Testis (tissue), 3 donors: ENCODE data around the gene MEN1. TPM values are rescaled to one million over a fixed set of nuclear protein-coding genes. Genes with fewer than 3 reads are reported as not detected.

Source experiments
- DNase-seq: peaks from one replicate; pipeline ENCODE4 v3.0.0-alpha.2; 2019
- H3K27ac ChIP-seq, 2 donors: fragments of 200-600 bp; sonication (generic); one replicate each; pipeline ENCODE4 v1.5.1; 2019
- H3K27me3 ChIP-seq: fragments of 200-600 bp; sonication (generic); one replicate; pipeline ENCODE4 v1.5.1; 2019
- H3K36me3 ChIP-seq: fragments of 200-600 bp; sonication (generic); one replicate; pipeline ENCODE4 v1.5.1; 2017; ENCODE audit warnings: low read depth; ENCODE audit errors: missing control alignments
- H3K4me1 ChIP-seq: fragments of 200-600 bp; sonication (generic); one replicate; pipeline ENCODE4 v1.5.1; 2019
- H3K4me3 ChIP-seq, 2 donors: fragments of 200-600 bp; sonication (generic); one replicate each; pipeline ENCODE4 v1.5.1; 2017 to 2019
- H3K9me3 ChIP-seq: fragments of 200-600 bp; sonication (generic); one replicate; pipeline ENCODE4 v1.5.1; 2017
- POLR2A ChIP-seq: fragments of 450-650 bp; IDR thresholded peaks from one replicate; pipeline ENCODE4 v1.6.1; 2017; ENCODE audit warnings: antibody characterized with exemption, mild to moderate bottlenecking, moderate library complexity
- WGBS, 2 donors: methylation state at CpG; one replicate each; pipeline ENCODE4 v1.1.5; 2018; 5-methylcytosine and 5-hydroxymethylcytosine counted together
- intact Hi-C: fragments of 100-400 bp; cut with DNase I; formaldehyde crosslinking; loops from one replicate; pipeline ENCODE4 v1.15.1; 2023; ENCODE audit warnings: low total_unique reads
- polyA plus RNA-seq: library from polyadenylated mRNA; stranded (reverse); fragments of 350-450 nt; fragmentation: Illumina TruSeq; extraction: RNeasy Lipid Tissue Mini Kit (QIAGEN cat#74804); gene quantifications from one replicate; pipeline ENCODE4 v1.2.3, GENCODE V29; 2014; ENCODE audit warnings: low read depth, low replicate concordance; ENCODE audit not compliant: insufficient read depth
- total RNA-seq, 2 donors: library from RNA; depleted of rRNA; stranded (reverse); fragments of >200 nt; gene quantifications; one replicate each; pipeline ENCODE4 v1.2.3, GENCODE V29; 2016
- TF ChIP-seq, protein P1 (sequence below), 3 experiments: fragments of 450-650 bp in 2 of 3; fragments of 200-600 bp in 1 of 3; sonication (generic) in 1 of 3; IDR thresholded peaks; one replicate each; pipeline ENCODE4 v1.5.1; 2016 to 2019; ENCODE audit warnings: antibody characterized with exemption in 3 of 3, mild to moderate bottlenecking in 2 of 3, moderate library complexity in 1 of 3

Gene MEN1
- total and polyA plus RNA-seq, 3 donors from 2014 or later: 29.7 to 40.8 (median 36.7) TPM

DNA sequence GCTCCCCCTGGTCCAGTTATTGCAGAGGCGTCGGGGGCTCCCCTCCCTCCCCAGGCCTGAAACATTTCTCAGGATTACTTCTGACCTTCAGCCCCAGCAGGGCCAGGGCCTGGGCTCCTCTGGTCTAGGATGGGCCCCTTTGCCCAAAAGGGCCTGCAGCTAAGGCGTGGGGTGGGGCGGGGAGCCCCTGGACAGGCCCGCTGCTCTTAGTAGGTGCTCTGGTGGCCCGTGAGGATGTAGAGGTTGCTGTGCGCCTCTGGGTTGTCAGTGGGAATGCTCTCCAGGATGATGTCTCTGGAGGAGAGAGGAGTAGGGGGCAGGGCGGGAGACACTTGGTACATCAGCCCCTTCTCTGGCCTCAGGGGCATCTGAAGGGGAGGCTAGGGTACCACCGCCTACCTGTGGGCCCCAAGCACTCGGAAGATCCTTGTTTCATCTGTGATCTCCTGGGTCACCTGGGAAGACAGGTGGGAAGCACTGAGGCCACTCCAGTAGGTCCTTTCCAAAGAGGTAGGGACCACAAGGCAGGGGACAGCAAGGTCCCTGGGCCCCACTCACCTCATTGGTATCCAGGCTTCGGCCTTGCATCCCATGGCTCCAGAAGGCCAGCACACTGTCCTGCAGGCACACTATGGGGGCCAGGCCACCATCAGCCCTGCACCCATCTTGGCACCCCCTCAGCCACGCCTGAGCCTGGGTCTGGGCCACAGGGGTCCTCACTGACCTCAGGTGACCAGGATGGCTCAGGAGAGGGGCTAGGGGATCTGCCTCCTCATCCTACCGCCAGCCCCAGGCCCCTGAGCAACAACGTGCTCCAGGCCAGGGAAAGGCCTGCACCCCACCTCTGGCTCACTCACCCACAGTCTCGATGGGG, 20.8 kb downstream of the MEN1 start:
- DNase-seq: no peak
- peaks cover 6% of the 10 kb centered on the region for H3K4me1 ChIP-seq
- H3K36me3 ChIP-seq: no peaks in the 10 kb centered on the region
- no peaks in the 10 kb centered on the region for H3K9me3 ChIP-seq
- no peak overlapping the region for H3K4me3 ChIP-seq
- no peaks in the 10 kb centered on the region for H3K27me3 ChIP-seq
- intact Hi-C loops: no loop called here
- TF ChIP-seq, protein P1, sequence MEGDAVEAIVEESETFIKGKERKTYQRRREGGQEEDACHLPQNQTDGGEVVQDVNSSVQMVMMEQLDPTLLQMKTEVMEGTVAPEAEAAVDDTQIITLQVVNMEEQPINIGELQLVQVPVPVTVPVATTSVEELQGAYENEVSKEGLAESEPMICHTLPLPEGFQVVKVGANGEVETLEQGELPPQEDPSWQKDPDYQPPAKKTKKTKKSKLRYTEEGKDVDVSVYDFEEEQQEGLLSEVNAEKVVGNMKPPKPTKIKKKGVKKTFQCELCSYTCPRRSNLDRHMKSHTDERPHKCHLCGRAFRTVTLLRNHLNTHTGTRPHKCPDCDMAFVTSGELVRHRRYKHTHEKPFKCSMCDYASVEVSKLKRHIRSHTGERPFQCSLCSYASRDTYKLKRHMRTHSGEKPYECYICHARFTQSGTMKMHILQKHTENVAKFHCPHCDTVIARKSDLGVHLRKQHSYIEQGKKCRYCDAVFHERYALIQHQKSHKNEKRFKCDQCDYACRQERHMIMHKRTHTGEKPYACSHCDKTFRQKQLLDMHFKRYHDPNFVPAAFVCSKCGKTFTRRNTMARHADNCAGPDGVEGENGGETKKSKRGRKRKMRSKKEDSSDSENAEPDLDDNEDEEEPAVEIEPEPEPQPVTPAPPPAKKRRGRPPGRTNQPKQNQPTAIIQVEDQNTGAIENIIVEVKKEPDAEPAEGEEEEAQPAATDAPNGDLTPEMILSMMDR (IDR thresholded peaks at IDR 0.05): no peak
- no peak for TF ChIP-seq POLR2A
- WGBS, 2 donors: 89 to 90% methylated on average over 6 to 15 of the region's 15 CpGs
- H3K27ac ChIP-seq: no peak overlapping the region

DNA sequence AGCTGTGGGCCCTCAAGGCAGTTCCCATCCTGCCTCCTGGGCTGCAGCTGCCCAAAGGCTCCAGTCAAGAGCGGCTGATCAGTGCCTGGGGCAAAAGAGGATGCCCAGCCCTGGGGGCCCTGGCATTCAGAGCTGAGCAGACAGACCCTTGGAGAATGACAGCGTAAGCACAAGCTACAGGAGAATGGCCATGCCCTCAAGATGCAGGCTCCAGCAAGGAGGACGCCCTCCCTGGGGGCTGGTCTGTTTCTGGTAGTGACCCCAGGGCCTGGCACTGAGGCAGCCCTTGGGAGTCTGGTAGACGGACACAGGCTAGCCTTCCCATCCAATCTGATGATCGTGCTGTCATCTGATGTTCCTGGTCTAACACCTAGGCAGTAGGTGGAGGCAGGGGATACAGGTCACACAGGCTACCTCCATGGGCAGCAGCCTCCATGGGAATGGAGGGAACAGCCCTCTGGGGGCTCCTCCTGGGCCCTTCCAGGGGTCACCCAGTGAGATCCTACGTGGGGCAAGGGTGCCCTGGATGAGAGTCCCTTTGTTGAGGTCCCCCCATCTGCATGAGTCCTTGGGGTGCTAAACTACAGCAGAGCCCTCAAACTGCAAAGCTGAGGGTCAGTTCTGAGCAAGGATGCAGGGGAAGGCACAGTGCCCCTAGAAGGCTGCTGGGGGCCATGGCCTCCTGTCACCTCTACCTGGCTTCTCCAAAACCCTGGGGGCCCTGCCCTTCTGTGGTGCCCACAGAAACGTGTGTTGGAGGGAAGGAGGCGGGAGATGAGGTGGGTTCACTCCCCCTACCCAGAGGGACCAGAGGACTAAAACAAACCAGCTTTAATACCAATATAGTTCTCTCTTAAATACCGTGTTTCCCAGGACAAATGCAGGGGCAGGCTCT, 21.8 kb downstream of the MEN1 start:
- Histone ChIP-seq H3K27ac (no peak overlapping the region), H3K9me3 (no peaks in the 10 kb centered on the region), H3K27me3 (no peaks in the 10 kb centered on the region), H3K4me1 (peaks cover 2% of the 10 kb centered on the region), H3K4me3 (no peak overlapping the region), H3K36me3 (no peaks in the 10 kb centered on the region)
- no peak for TF ChIP-seq POLR2A
- TF ChIP-seq, protein P1 (IDR thresholded peaks at IDR 0.05): no peak
- intact Hi-C loops: no loop called here
- WGBS, 2 donors: 80 to 82% methylated on average over 4 to 9 of the region's 9 CpGs
- no peak for DNase-seq

DNA sequence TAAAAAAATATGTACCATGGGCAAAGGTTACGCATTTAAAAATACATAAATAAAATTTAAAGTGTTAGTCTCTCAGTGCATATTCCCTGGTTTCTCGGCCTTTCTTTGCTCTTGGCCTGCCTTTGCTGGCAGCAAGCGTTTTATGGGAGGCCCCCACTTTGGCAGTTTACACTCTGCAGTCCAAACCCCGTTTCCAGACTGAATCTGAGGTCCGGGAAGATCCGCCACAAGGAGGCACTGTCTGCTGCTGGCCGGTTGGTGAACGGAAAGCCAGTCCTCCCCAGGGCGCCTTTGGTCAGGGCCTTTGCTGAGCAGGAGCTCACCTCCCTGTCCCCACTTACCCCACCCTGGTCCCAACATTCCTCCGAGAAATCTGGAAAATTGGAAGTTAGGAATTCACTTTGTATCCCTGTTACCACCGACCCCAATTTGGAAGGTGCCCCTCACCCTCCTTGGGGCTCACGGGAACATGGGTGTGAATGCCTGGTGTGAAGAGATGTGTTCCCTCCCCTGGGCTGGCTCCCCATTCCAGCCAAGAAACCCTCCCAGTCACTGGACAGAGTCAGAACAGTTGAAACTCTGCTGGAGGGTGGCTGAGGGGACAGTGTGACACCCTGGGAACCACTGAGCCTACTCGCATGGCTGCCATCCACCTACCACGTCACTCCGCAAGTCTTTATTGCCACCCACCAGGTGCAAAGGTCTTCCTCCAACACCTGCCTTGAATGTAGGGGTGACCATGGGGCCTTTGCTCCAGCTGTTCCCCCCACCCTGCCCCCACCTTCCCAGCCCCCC, 22.6 kb downstream of the MEN1 start:
- TF ChIP-seq, protein P1 (IDR thresholded peaks at IDR 0.05): peak; percentile 31 to 64 (median 54)
- no peak for TF ChIP-seq POLR2A
- intact Hi-C loops: no loop called here
- H3K27ac ChIP-seq: no peak overlapping the region
- H3K4me1 ChIP-seq: no peaks in the 10 kb centered on the region
- H3K4me3 ChIP-seq: no peak overlapping the region
- no peaks in the 10 kb centered on the region for H3K36me3 ChIP-seq
- DNase-seq: peak; percentile 77
- no peaks in the 10 kb centered on the region for H3K27me3 ChIP-seq
- 52 to 55% methylated on average over 15 of the region's 15 CpGs for WGBS, 2 donors
- H3K9me3 ChIP-seq: no peaks in the 10 kb centered on the region

DNA sequence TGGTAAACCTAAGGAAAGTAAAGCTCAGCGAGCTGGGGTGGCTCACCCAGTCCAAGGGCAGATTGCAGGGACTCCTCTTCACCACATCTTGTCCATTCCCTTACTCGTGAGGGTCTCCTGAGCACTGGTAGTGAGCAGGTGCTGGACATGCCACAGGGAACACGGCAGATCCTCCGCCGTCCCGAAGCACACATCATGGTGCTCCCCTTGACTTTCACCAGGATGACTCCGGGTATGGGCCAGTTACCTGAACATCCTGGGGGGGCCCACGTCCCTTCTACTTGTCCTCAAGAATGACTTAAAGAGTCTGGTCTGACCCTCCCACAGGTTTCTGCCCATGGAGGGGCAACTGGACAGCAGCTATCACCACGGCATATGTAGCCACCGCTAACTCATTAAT, 24.0 kb downstream of the MEN1 start:
- TF ChIP-seq POLR2A: no peak
- TF ChIP-seq, protein P1 (IDR thresholded peaks at IDR 0.05): no peak
- H3K4me3 ChIP-seq: no peak overlapping the region
- no peak for DNase-seq
- 88 to 92% methylated on average over 10 of the region's 10 CpGs for WGBS, 2 donors
- intact Hi-C loops: no loop called here
- no peaks in the 10 kb centered on the region for H3K36me3 ChIP-seq
- no peaks in the 10 kb centered on the region for H3K9me3 ChIP-seq
- H3K27me3 ChIP-seq: no peaks in the 10 kb centered on the region
- no peaks in the 10 kb centered on the region for H3K4me1 ChIP-seq
- no peak overlapping the region for H3K27ac ChIP-seq
